Keratinocyte (primary cell): ENCODE data around the gene HMCN1.

Source experiments
- EZH2 ChIP-seq: IDR thresholded peaks from one replicate; pipeline ENCODE4 v1.6.1; 2012; ENCODE audit warnings: inconsistent platforms, mild to moderate bottlenecking, low read length, moderate library complexity
- TF ChIP-seq, protein P1 (sequence below), 3 experiments: IDR thresholded peaks in 1 of 3; conservative IDR thresholded peaks in 1 of 3; optimal IDR thresholded peaks in 1 of 3; 2 replicates in 2 of 3; 3 replicates in 1 of 3; pipeline versions ENCODE3 to v1.5.1; 2011; ENCODE audit warnings: low read length in 3 of 3, mild to moderate bottlenecking in 3 of 3, moderate library complexity in 2 of 3, control low read depth in 1 of 3, inconsistent platforms in 1 of 3; ENCODE audit not compliant: insufficient read depth in 2 of 3; ENCODE audit errors: extremely low read depth in 1 of 3

DNA sequence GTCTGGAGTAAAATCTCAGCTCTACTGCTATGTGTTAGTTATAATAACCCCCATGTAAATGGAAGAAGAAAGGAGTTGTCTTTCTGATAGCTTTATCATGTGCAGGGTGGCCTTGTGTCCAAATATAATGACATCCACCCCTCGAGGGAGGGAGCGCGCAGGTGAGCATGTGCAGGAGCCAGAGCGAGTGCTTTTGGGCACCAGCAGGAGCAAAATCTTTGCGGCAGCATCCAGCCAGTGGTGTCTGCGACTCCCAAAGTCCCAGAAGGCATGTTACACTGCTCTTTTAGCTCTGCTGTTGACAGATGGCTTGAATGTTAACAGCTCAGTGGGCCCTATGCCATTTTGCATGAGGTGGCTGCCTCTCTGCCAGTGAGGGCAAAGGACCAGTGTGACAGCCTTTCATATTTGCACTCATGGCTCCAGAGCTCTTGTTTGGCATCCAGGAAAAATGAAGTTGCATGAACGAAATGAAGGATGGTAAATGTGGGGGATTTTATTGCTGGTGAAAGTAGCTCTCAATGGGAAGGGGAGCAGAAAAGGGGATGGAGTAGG lies 146.7 kb downstream of the HMCN1 start:
- no peak for TF ChIP-seq EZH2
- TF ChIP-seq, protein P1, sequence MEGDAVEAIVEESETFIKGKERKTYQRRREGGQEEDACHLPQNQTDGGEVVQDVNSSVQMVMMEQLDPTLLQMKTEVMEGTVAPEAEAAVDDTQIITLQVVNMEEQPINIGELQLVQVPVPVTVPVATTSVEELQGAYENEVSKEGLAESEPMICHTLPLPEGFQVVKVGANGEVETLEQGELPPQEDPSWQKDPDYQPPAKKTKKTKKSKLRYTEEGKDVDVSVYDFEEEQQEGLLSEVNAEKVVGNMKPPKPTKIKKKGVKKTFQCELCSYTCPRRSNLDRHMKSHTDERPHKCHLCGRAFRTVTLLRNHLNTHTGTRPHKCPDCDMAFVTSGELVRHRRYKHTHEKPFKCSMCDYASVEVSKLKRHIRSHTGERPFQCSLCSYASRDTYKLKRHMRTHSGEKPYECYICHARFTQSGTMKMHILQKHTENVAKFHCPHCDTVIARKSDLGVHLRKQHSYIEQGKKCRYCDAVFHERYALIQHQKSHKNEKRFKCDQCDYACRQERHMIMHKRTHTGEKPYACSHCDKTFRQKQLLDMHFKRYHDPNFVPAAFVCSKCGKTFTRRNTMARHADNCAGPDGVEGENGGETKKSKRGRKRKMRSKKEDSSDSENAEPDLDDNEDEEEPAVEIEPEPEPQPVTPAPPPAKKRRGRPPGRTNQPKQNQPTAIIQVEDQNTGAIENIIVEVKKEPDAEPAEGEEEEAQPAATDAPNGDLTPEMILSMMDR (optimal IDR thresholded peaks at IDR 0.05 in 1 of 3, IDR thresholded peaks at IDR 0.05 in 1 of 3, conservative IDR thresholded peaks at IDR 0.05 in 1 of 3; ENCODE audit: extremely low read depth in 1 of 3, insufficient read depth in 2 of 3, low read length in 3 of 3): no peak
